ENCODE data around the gene DIS3L.
"Not testable (repeated sequence)": the region's sequence is repeated elsewhere in the genome, so short reads cannot be mapped to it uniquely, and the experiment has no call there.

The DIS3L gene

GRCh38 chr15:66293419-66294156 lies at the start of gene DIS3L:
Gene DIS3L, plus strand, starts transcription at chr15:66293568. Its CDS starts 29 bp downstream, at chr15:66293597.
- TF ChIP-seq CTCF (conservative IDR thresholded peaks at IDR 0.05; ENCODE audit: control insufficient read depth, insufficient read depth, low read depth, low read length): no peak
- DNase-seq (ENCODE audit: low read depth): peak; percentile 21
- H3K4me3 ChIP-seq (ENCODE audit: control insufficient read depth, low read depth, low read length): peak within 1 kb of the TSS; percentile 65

GRCh38 chr15:66245832-66246231 lies 47.5 kb upstream of the DIS3L start:
- not testable (repeated sequence) for H3K4me3 ChIP-seq (ENCODE audit: control insufficient read depth, low read depth, low read length); DNase-seq (ENCODE audit: low read depth)

GRCh38 chr15:66246937-66247336 lies 46.4 kb upstream of the DIS3L start:
- no peak for TF ChIP-seq CTCF (conservative IDR thresholded peaks at IDR 0.05; ENCODE audit: control insufficient read depth, insufficient read depth, low read depth, low read length)
- DNase-seq (ENCODE audit: low read depth): no peak
- H3K4me3 ChIP-seq (ENCODE audit: control insufficient read depth, low read depth, low read length): no peak overlapping the region

GRCh38 chr15:66249605-66250174 lies 43.7 kb upstream of the DIS3L start:
- H3K4me3 ChIP-seq (ENCODE audit: control insufficient read depth, low read depth, low read length): no peak overlapping the region
- DNase-seq (ENCODE audit: low read depth): peak; percentile 22
- TF ChIP-seq CTCF (conservative IDR thresholded peaks at IDR 0.05; ENCODE audit: control insufficient read depth, insufficient read depth, low read depth, low read length): no peak

GRCh38 chr15:66251065-66251789 lies 42.1 kb upstream of the DIS3L start:
- H3K4me3 ChIP-seq (ENCODE audit: control insufficient read depth, low read depth, low read length): no peak overlapping the region
- no peak for TF ChIP-seq CTCF (conservative IDR thresholded peaks at IDR 0.05; ENCODE audit: control insufficient read depth, insufficient read depth, low read depth, low read length)
- DNase-seq (ENCODE audit: low read depth): no peak

- peak; percentile 48 for TF ChIP-seq CTCF (conservative IDR thresholded peaks at IDR 0.05; ENCODE audit: control insufficient read depth, insufficient read depth, low read depth, low read length)
- DNase-seq (ENCODE audit: low read depth): peak; percentile 33
- H3K4me3 ChIP-seq (ENCODE audit: control insufficient read depth, low read depth, low read length): peak overlapping the region; percentile 35
Measured at GRCh38 chr15:66251790-66252684, 41.3 kb upstream of the DIS3L start.

All from fibroblast of mammary gland (primary cell).